Measurements from ENCODE around the gene ZNF358. TPM values are rescaled to one million over a fixed set of nuclear protein-coding genes. Genes with fewer than 3 reads are reported as not detected.

Gene ZNF358
- total and polyA plus RNA-seq, 10 of the 15 experiments (the other 5 are each of a cell fraction or from before 2014, with no cell fraction given), result 0.09 to 6.3 (median 1.9) TPM; not detected in 1

DNA sequence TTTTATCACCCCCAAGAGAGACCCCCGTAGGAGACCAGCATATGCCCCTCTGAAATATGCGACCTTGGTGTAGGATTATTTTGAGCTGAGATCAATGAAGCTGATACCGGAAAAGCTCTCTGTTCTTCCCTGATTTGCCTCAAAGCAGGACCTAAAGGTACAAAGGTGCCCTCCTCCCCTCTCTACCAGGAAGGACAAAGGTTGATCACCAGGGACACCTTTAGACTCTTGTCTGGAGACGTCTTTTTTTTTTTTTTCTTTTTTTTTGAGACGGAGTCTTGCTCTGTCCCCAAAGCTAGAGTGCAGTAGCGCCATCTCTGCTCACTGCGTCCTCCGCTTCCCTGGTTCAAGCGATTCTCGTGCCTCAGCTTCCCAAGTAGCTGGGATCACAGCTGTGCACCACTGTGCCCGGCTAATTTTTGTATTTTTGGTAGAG, 26.3 kb upstream of the ZNF358 start:
- ChIA-PET POLR2A (interaction anchor here (0.5 to 0.6 kb wide), 3 partner anchors 16 to 1245 kb away, joined by 3 to 10 read pairs (median 5); no protein-coding TSS in a partner anchor), RAD21 (ENCODE audit: unreplicated experiment) (no interaction called here), SMC1A (ENCODE audit: uncharacterized antibody, unreplicated experiment) (interaction anchor here (1.1 kb wide), 1 partner anchor 122 kb away, joined by 3 read pairs; no protein-coding TSS in a partner anchor), CTCF (interaction anchor here (0.5 to 0.6 kb wide), 2 partner anchors 75 to 352 kb away, joined by 3 read pairs; no protein-coding TSS in a partner anchor)
- BruUV-seq (replicated peaks), result no TSS peak
- FAIRE-seq (peak; percentile 38), ATAC-seq (no peak), DNase-seq (ENCODE audit: low read depth, low spot score) (no peak)
- intact Hi-C loops (cut with micrococcal nuclease; ENCODE audit: unreplicated experiment), result no loop called here
- no peak overlapping the region for H3K4me3 ChIP-seq
- WGBS (ENCODE audit: insufficient coverage, insufficient replicate concordance, low lambda C conversion rate, missing lambda C conversion rate), result 66% methylated on average over 11 of the region's 11 CpGs
- 0 out of 2 replicates have a peak overlapping the region, but pooled peaks have one; percentile 82 for H3K4me2 ChIP-seq (ENCODE audit: control insufficient read depth, insufficient read depth)
- no peaks in the 10 kb centered on the region; the same call in 1 of the 2 replicates for H3K4me1 ChIP-seq (ENCODE audit: control insufficient read depth, insufficient read depth, low read length)
- no peaks in the 10 kb centered on the region for H3K79me2 ChIP-seq (ENCODE audit: control insufficient read depth, insufficient read depth, low read length)
- H3K27me3 ChIP-seq (replicated peaks in 1 of 2; ENCODE audit: control insufficient read depth in 2 of 2, insufficient read depth in 2 of 2, low read length in 1 of 2), result no peaks in the 10 kb centered on the region
- in situ Hi-C loops (cut with MboI), result no loop called here
- no peak overlapping the region for H3K9ac ChIP-seq (ENCODE audit: control insufficient read depth, insufficient read depth, low read length)
- no peak for TF ChIP-seq IRF4 (IDR thresholded peaks at IDR 0.05; ENCODE audit: low read depth, low read length)
- TF ChIP-seq PAX5 (IDR thresholded peaks at IDR 0.05; ENCODE audit: borderline replicate concordance, low read depth, low read length), result no peak
- TF ChIP-seq, protein P1, sequence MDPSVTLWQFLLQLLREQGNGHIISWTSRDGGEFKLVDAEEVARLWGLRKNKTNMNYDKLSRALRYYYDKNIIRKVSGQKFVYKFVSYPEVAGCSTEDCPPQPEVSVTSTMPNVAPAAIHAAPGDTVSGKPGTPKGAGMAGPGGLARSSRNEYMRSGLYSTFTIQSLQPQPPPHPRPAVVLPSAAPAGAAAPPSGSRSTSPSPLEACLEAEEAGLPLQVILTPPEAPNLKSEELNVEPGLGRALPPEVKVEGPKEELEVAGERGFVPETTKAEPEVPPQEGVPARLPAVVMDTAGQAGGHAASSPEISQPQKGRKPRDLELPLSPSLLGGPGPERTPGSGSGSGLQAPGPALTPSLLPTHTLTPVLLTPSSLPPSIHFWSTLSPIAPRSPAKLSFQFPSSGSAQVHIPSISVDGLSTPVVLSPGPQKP (IDR thresholded peaks at IDR 0.05; ENCODE audit: low read depth, low read length), result no peak
- no peak for TF ChIP-seq HDGF (IDR thresholded peaks at IDR 0.05)
- no peak for TF ChIP-seq CREM (IDR thresholded peaks at IDR 0.05; ENCODE audit: low read depth)
- TF ChIP-seq LARP7 (IDR thresholded peaks at IDR 0.05), result no peak
- TF ChIP-seq, protein P2, sequence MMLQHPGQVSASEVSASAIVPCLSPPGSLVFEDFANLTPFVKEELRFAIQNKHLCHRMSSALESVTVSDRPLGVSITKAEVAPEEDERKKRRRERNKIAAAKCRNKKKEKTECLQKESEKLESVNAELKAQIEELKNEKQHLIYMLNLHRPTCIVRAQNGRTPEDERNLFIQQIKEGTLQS (IDR thresholded peaks at IDR 0.05; ENCODE audit: borderline replicate concordance, extremely low read depth, low read depth, low read length), result no peak
- TF ChIP-seq MTA3 (IDR thresholded peaks at IDR 0.05; ENCODE audit: borderline replicate concordance, low read length), result no peak
- TF ChIP-seq SUPT20H (IDR thresholded peaks at IDR 0.05; ENCODE audit: borderline replicate concordance, control insufficient read depth, low read depth, low read length), result no peak
- TF ChIP-seq NR2C2 (IDR thresholded peaks at IDR 0.05; ENCODE audit: borderline replicate concordance, control insufficient read depth, insufficient read length, low read depth), result no peak
- TF ChIP-seq IKZF2 (IDR thresholded peaks at IDR 0.05), result no peak
- TF ChIP-seq, protein P3, sequence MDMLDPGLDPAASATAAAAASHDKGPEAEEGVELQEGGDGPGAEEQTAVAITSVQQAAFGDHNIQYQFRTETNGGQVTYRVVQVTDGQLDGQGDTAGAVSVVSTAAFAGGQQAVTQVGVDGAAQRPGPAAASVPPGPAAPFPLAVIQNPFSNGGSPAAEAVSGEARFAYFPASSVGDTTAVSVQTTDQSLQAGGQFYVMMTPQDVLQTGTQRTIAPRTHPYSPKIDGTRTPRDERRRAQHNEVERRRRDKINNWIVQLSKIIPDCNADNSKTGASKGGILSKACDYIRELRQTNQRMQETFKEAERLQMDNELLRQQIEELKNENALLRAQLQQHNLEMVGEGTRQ (IDR thresholded peaks at IDR 0.05; ENCODE audit: borderline replicate concordance, low read depth, low read length), result no peak
- no peak for TF ChIP-seq NRF1 (conservative IDR thresholded peaks at IDR 0.05; ENCODE audit: low read depth, low read length)
- TF ChIP-seq, protein P4, sequence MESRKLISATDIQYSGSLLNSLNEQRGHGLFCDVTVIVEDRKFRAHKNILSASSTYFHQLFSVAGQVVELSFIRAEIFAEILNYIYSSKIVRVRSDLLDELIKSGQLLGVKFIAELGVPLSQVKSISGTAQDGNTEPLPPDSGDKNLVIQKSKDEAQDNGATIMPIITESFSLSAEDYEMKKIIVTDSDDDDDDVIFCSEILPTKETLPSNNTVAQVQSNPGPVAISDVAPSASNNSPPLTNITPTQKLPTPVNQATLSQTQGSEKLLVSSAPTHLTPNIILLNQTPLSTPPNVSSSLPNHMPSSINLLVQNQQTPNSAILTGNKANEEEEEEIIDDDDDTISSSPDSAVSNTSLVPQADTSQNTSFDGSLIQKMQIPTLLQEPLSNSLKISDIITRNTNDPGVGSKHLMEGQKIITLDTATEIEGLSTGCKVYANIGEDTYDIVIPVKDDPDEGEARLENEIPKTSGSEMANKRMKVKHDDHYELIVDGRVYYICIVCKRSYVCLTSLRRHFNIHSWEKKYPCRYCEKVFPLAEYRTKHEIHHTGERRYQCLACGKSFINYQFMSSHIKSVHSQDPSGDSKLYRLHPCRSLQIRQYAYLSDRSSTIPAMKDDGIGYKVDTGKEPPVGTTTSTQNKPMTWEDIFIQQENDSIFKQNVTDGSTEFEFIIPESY (IDR thresholded peaks at IDR 0.05), result no peak
- no peak for TF ChIP-seq RAD51 (IDR thresholded peaks at IDR 0.05)
- TF ChIP-seq MYB (IDR thresholded peaks at IDR 0.05; ENCODE audit: borderline replicate concordance, low read depth, low read length), result no peak
- TF ChIP-seq CHD1 (IDR thresholded peaks at IDR 0.05; ENCODE audit: low read depth, low read length), result no peak
- no peak for TF ChIP-seq KLF5 (IDR thresholded peaks at IDR 0.05; ENCODE audit: partially characterized antibody)
- TF ChIP-seq RBBP5 (conservative IDR thresholded peaks at IDR 0.05), result no peak
- no peaks in the 10 kb centered on the region for H3K36me3 ChIP-seq (ENCODE audit: control insufficient read depth in 2 of 2, insufficient read depth in 2 of 2, low read length in 1 of 2)
- no peak overlapping the region for H3K27ac ChIP-seq (ENCODE audit: control insufficient read depth, insufficient read depth)
- H4K20me1 ChIP-seq (ENCODE audit: control insufficient read depth, insufficient read depth), result no peaks in the 10 kb centered on the region
- H3K9me3 ChIP-seq (replicated peaks; ENCODE audit: control insufficient read depth, insufficient read depth, low read length), result no peaks in the 10 kb centered on the region
- H2AFZ ChIP-seq (ENCODE audit: control insufficient read depth, low read depth, low read length), result peak overlapping the region; percentile 96; the same call in 1 of the 2 replicates

Measured in GM12878 (cell line).